SW 1271 (cell line): Measurements from ENCODE around the gene ME3.
"Not testable (repeated sequence)": the region's sequence is repeated elsewhere in the genome, so short reads cannot be mapped to it uniquely, and the experiment has no call there.

Source experiments
- DNase-seq, 2 experiments: peaks; one replicate each; lab custom pipeline; 2025; lab: John Stamatoyannopoulos, UW

Gene ME3

DNA sequence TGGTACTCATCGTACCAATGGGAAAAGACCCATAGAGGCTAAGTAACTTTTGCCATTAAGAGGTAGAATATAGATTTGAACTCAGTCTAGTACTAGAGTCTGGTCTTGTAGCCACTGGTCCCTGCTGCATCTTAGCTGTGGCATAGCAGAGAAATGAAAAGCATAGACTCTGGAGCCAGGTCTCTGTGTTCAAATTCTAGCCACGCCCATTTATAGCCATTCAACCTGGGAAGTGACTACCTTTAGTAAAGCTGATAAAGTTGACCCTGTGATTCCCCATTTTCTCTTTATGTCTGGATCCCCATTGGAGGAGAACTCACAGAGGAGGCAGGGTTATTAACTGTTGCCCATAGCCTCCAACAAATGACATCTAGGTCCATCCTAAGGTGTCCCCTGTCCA is 113.6 kb downstream of the ME3 start:
- DNase-seq: no peak

DNA sequence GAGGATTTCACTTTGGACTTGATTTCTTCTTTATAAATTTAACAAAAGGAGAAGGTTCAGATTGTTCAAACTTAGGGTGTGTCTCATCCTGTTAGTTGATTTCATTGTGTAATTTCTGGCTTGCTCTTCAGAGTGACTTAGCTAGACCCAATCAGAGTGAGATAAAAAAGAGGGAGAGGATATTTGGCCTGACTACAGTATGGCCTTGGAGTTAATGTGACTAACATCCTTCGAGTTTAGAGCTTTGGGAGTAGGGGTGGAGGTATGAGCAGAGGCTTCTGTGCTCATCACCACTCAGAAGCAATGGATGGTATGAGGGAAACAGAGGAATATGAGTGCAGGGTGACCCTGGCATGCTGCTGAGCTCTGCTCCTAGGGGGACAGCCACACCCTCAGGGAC is 114.2 kb downstream of the ME3 start:
- DNase-seq: no peak

DNA sequence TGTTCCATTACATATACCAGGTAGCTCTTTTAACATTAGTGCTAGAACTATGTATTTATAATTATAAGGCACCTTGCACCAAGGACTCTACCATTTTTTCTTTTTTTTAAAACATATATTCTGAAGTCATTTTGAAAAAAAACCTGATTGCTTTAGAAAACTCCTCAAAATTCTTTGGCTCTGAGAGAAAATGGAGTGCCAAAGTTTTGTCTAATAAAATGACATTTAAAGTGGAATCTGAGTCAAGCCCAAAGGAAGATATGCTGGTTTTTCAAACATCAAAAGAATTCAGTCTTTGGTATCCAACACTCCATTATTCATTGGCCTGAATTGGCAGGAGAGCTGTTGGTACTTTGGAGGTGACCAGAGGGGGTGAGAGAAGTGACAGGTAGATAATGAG is 116.5 kb downstream of the ME3 start:
- DNase-seq: no peak

DNA sequence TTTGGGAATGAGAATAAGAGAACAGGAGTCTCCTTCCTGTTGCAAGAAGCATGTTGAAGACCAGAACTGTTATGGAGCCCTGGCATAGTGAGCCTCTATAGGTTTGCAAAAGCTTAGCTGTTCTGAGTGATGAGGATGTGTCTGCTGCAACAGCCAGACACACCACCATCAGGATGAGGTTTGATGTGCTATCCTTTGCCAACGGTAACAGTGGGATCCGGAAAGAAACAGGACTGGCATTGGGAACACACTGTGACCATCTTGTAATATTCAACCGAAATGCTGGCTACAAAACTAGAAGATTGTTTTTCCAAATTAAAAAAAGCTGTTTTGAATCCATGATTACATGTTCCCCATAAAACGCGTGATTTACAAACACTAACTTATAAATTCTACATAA is 117.0 kb downstream of the ME3 start:
- DNase-seq: no peak

DNA sequence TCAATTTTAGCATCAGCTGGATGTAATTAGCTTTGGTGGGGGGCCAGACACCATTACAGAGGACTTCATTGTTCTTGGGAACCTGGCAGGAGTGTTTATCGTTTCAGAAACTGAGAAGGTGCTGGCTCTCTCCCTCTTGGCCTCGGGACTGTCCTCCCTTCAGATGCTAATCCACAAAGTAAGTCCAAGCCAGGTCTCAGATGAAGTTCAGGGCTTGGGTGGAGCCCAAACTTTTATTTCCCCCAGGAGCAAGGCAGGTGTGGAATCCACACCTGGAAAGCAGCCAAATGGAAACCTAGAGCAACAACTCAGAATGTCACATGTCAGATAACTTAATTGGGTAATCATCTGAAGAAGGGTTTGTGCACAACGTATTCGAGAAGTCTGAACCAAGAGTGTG is 119.2 kb downstream of the ME3 start:
- DNase-seq: no peak

DNA sequence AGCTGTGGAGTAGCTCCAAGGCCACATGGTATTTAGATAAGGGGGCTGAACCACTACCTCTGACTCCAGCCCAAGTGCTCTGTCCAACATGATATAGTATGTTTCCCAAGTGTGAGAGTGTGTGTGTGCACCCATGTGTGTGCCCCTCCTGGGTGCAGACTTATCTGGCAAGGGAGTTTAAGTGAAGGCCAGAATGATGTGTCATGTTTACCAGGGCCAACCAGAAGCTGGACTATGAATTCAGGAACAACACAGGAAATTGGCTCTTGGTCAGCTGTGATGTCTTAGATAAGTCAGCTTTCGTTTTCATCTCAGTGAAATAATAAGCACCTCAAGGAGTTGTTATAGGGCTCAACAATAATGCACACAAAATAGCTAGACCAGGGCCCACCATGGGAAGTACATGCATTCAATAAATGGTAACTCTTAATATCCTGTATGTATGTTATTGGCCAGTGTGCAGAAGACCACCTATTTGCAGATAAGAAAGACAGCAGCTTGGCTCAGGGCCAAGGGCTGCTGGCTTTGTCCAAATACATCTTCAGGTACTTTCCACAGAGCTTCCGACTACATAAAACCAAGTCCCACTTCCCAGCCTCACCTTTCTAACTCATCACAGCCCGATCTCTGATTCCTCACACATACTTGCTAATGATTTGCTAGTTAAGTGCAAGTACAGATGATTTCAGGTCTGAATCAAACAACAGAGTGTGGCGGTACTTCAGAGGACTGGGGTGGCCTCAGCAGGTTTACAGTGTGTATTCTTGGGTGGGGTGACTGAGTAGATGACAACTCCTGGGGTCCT is 120.9 kb downstream of the ME3 start:
- peak in 1 of 2 experiments; percentile 80 for DNase-seq

DNA sequence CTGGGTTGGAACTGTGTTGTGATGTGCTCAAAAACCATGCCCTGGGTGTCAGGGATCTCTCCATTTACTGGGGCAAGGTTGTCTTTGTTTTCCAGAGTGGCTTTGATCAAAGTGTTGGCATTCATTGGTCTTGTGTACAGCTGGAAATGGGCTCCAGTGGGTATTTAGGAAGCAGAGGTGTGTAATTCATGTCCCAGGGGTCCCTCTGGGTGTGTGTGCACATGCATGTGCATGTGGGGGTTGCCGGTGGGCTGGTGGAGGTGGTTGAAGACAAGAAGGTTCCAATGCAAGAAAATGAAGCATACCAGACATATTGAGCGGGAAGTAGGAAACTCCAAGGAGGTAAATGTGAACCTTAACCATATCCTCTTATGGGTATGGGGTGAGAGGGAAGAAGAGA is 121.7 kb downstream of the ME3 start:
- no peak for DNase-seq

DNA sequence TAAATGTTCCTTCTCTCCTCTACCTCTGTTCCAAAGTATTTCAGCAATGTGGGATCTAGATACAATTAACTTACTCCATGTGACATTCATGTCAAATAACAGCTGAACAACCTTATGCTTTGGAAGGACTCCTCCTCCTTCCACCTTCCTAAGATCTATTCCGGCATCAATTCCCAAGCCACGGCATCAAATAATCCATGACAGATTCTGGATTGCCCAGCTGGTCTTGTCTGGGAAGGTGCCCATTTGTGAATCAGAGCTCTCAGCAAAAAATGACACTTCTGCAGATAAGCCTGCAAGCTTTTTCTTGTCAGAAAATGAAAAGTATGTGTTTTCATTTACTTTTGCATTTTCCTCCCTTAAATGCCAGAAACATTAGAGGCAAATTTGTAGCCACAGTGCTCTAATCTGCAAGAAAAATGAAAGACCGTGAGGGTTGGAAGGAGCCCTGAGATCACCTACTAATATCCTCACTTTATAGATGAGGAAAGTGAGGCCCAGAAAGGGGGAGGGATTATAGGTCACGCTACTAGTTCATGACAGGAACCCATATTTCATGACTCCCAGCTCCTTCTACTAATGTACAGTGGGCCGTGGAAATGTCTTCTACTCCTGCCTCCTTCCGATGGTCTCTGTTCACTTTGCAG is 124.0 kb downstream of the ME3 start:
- DNase-seq: no peak

DNA sequence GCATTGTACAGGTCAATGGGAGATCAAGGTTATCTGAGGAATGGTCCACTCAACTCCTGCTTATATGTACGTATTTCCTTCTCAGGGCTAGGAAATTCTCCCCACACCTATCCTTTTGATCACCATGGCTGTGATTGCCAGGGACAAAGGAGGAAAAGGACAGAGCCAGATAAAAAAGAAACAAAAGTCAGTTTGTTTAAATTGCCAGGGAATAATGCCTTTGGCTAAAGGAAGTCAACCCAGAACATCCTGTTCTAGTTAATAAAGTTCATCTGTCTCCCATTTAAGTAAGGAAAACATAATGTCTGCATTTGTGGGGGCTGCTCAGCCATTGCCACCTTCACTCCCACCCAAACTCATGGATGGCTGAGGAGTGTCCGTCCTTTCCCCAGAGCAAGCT is 124.7 kb downstream of the ME3 start:
- DNase-seq: no peak

DNA sequence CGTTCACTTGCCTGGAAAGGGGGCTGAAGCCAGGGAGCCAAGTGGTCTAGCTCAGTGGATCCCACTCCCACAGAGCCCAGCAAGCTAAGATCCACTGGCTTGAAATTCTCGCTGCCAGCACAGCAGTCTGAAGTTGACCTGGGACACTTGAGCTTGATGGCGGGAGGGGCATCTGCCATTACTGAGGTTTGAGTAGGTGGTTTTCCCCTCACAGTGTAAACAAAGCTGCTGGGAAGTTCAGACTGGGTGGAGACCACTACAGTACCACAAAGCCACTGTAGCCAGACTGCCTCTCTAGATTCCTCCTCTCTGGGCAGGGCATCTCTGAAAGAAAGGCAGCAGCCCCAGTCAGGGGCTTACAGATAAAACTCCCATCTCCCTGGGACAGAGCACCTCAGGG is 131.1 kb downstream of the ME3 start:
- not testable (repeated sequence) for DNase-seq

DNA sequence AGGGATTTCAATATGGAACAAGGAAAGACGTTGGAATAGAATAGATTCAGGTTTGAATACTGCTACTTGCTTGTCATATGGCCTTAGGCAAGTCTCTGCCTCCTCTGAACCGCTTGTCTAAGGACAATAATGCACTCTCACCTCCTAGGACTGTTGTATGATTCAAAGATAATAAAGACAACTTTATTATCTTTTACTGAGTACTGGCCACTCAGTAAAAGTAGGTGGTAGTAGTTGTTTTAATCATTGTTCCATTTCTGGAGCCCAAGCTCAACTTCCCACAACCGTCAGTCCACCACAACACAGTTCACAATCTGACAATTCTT is 134.2 kb downstream of the ME3 start:
- DNase-seq: no peak

DNA sequence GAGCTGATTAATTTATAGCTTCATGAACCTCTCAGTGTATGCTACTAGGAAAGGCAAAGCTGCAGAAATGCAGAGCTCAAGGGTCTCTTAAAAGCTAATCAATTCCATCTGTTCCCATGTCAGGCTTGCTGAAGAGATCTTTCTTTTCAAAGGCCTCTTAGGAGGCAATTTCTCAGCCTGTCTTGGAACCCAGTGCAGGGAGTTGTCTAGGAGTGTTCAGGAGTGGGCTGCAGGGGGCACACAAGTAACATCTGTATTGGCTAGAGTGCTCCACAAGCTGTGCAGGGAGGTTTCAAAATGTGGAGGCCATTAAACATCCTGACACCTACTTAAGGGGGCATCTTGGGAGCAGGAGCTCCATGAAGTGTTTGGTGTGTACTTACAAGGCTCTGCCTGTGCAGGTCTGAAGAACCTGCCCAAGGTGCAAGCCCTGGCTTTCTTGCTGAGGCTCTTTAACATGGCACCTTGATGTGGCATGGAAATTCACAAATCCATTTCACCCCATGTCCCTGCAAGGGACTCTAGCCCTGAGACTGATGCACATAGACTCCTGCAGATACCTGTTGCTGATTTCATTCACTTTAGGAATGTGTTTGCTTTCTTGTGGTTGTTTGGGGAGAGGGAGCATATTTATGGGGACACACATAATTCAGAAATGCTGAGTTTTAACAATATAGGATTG is 134.7 kb downstream of the ME3 start:
- DNase-seq: no peak

DNA sequence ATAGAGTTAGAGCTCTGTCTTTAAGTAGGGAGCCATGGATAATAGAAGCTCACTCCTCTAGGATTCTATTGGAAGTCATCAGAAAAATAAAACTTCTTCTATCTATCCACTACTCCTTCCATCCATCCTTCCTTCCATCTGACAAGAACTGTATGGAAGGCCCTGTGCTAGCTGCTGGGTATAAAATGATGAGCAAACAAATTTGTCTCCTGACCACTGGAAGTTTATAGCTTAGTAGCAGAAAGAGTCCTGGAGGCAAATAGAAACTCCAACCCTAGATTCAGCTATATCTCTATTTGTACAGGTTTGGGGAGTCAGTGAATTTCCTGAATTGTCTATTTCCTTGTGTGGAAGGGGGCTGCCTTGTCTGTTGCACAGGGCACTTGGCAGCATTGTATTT is 136.6 kb downstream of the ME3 start:
- no peak for DNase-seq

DNA sequence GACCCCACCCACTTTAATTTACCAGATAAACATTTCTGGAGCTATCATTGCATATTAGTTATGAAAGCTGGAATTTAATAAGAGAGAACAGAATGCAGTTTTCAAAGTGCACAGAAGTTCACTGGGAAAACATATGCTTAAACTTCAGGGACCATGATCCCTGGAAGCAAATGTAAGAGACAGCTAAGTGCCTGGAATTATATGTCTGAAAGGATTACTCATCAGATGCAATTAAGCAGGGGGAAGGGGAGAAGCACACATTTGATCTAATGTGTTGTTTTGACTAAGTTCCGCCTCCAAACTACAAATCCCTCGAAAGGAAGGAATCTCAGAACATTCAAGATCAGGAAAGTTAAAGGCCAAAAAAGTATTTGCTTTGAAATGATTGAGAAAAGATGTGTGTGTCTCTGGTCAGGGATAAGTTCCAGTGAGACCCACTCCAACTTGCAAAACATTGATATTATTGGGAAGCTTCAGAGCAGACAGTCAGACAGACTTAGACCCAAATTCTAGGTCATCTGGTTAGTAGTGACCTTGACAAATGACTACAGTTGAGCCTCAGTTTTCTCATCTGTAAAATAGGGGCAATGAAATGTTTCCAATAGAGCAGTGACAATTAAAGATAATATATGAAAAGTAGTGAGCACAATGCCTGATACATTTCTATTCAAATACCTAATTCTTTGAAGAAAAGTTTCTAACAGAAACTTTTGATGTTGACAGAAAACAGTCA is 147.6 kb downstream of the ME3 start:
- peak; percentile 77 to 92 for DNase-seq

DNA sequence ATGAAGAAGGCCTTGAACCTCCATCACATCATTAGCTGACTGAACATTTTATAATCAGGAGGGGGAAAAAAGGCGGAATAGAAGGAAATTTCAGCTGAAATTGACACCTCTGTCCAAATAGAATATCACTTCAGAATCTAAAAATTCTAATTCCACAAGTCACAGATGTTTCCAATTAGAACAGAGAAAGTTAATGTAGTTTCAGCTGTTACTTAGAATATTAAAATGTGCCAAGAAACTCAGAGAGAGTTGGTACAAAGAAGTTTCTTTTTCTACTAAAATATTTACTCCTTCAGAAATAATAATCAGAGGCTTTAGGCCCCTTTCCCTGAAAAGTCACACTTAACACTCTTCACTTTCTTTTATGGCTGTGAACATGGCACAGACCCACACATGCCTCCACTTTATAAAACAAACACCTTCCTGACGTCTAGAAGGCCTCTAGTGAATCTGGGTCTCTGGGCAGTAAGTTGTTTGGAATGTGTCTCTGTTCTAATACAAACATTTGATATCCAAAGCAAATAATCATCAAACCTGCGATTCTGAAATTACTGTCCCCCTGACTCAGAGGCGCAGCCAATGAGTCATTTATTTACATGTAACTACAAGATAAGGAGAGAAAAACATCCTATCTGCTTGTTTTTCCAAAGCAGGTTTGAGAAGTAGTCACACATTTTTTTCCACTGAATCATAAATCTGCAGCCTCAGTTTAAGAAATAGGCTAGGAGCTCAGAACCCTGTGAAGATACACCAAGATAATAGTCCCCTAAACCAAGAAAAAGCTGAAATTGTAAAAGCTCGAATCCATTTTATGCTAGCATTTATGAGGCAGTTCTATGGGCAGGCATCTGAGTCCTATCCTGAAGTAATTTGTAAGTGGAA is 148.4 kb downstream of the ME3 start:
- peak; percentile 99 to 100 for DNase-seq

DNA sequence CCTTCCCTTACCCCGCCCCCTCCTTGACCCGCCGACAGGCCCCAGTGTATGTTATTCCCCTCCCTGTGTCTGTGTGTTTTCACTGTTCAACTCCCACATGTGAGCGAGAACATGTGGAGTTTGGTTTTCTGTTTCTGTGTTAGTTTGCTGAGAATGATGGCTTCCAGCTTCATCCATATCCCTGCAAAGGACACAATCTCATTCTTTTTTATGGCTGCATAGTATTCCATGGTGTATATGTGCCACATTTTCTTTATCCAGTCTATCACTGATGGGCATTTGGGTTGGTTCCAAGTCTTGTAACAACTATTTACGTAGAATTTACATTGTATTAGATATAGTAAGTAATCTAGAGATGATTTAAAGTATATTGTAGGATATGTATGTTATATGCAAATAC is 149.9 kb downstream of the ME3 start:
- DNase-seq: not testable (repeated sequence)

DNA sequence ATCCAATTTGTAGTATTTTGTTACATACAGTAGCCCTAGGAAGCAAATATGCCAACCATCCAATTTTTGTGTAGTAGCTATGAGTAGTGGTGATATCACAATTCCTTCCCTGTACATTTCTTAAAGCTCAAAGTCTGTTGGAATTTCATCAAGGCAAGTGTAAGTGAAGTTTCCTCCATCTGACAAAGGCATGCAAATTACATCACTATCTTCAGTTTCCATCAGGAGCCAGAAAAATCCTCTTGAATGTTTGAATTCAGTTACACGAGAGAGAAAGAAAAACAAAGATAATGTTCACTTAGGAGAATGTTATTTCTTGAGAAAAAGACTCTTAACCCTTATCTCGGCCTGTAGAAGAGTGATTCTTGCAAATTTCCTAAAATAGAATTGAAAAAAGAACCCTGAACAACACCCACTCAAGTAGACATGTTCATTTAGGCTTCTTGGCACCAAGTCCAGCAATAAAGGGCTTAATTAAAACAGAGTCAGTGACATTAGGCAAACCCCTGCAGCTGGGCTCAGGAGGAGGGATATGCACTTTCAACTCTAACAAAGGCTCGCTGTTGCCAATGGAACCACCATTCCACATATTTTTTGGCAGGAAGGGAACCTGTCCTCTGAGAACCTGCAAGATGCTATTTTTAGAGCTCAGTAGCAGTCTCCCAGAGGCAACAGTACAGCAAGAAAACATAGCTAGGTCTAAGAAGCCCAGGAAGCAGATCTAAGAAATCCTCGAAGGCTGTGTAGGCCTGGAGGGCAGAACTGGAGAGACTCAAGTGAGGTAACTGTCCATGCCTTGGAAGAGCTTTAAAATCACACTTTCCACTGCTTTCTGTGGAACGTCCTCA is 153.1 kb downstream of the ME3 start:
- peak in 1 of 2 experiments; percentile 56 for DNase-seq

DNA sequence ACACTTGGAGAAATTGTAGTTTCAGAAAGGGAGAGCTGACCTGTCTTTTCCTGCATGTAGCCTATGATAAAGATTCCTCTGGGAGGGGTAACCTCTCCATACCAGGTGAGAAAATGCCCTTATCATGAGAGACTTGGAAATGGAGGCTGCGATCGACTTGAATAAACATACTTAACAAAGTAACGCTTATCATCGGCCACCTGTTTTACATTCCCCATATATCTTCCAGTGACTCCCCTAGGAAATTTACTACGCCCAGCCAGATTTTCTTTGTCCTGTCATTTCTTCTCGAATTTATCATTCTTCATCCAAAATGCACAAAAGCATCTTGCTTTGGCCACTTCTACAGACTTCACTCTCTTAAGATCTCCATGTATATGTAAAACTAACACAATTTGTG is 154.2 kb downstream of the ME3 start:
- DNase-seq: no peak

DNA sequence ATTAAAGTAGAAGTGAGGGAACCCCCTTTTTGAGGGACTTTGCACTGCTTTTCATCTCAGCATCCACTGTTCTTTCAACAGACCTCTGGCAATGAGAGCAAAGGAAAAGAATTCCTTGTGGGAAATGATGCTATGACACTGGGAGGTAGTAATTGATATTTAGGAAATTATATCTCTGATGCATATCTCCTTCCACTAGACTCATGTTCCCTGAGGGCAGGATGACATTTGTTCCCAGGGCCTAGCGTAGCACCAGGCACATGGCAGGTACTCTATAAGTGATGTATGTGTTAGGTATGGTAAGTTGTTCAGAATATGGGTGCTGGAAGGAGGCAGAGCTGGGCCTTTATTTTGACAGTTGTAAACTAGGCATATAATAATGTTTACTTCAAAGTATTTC is 154.9 kb downstream of the ME3 start:
- no peak for DNase-seq

DNA sequence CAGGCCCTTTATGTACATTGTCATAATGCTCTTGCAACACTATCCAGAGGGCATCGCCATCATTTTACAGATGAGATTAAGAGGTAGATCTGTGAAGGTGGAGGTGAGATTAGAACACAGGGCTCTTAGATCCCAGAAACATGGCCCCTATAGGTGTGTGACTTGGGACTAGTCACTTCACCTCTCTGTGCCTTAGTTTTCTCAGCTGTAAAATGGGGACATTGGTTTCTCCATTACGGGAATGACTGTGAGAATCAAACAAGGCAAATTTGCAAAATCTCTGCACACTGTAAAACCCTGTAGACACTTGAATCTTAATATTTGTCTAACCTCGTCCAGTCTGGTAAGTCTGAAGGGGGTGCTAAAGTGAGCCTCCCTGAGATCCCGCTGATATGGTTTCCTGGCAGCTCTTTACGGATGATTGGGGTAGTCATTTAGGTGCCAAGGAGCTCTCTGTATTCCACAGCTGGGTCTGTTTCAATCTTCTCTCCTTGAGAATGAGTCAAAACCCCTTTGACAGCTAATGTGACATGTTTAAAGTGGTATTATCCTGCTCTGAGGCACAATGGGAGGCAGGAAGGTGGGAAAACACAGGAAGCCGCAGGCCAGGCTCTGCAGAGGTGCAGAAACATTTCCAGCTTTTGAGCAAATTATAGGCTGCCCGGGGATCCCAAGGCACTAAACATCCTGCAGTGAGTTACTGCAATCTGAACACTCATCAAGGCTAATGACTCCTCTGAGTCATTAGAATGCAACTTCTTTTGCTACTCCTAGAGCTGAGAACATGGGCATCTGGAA is 156.9 kb downstream of the ME3 start:
- peak; percentile 65 to 90 for DNase-seq
